Measurements from ENCODE around the gene CFAP47. TPM values are rescaled to one million over a fixed set of nuclear protein-coding genes. Genes with fewer than 3 reads are reported as not detected.

CFAP47 gene
- total and polyA plus RNA-seq, 2 donors (not counting 3 experiments of a cell fraction or from before 2014, with no cell fraction given), result not detected

DNA sequence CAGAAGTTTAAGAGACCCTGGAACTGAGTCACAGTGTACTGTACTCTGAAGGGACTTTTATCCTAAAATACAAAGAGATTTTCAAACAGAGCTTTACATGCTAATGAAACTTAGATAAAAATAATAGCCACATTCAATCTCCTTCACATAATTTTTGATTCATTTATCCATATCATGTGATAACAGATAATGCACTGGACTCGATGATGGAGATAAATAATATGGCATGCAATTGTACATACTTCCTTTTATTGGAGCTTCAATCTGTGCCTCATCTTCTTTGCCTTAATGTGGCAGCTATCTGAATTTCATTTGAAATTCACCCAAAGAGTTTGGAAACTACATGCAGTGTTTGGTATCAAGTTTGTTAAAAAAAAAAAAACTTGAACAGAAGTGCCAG, 390.6 kb downstream of the CFAP47 start:
- no peak for FAIRE-seq
- dilution Hi-C loops (cut with MboI; ENCODE audit: extremely low pct_ligation_motif_present, low sequenced_read_pairs), result no loop called here
- no peaks in the 10 kb centered on the region for H3K9me1 ChIP-seq (replicated peaks; ENCODE audit: control insufficient read depth, extremely low read depth, insufficient read depth, low read length)

More for the DNA sequence above, 390.6 kb downstream of the CFAP47 start:
- Histone ChIP-seq H2AFZ (ENCODE audit: low read depth, low read length) (no peak overlapping the region), H3K27me3 (ENCODE audit: control insufficient read depth in 2 of 2, insufficient read depth in 2 of 2, low read length in 2 of 2) (no peaks in the 10 kb centered on the region), H3K9ac (replicated peaks; ENCODE audit: extremely low read depth, insufficient read depth, low read length) (no peak overlapping the region), H3K4me2 (ENCODE audit: insufficient read depth, low read length) (no peak overlapping the region), H3K36me3 (ENCODE audit: control insufficient read depth in 2 of 2, extremely low read depth in 1 of 2, insufficient read depth in 2 of 2, low read length in 2 of 2) (no peaks in the 10 kb centered on the region), H3K4me3 (replicated peaks in 1 of 3; ENCODE audit: insufficient read depth in 1 of 3, low read depth in 1 of 3, low read length in 3 of 3) (no peak overlapping the region), H3K79me2 (ENCODE audit: control insufficient read depth, insufficient read depth, low read length) (no peaks in the 10 kb centered on the region), H3K27ac (ENCODE audit: insufficient read depth, low read depth, low read length) (no peak overlapping the region), H3K9me3 (replicated peaks; ENCODE audit: control insufficient read depth, insufficient read depth, low read length) (no peaks in the 10 kb centered on the region), H4K20me1 (replicated peaks; ENCODE audit: control insufficient read depth, extremely low read depth, insufficient read depth, low read length) (no peaks in the 10 kb centered on the region), H3K4me1 (ENCODE audit: control insufficient read depth, extremely low read depth, insufficient read depth, low read length) (no peaks in the 10 kb centered on the region)
- no peak for TF ChIP-seq JUN (IDR thresholded peaks at IDR 0.05; ENCODE audit: borderline replicate concordance, insufficient read depth, insufficient read length, low read depth)
- no peak for TF ChIP-seq FOS (IDR thresholded peaks at IDR 0.05; ENCODE audit: borderline replicate concordance, insufficient read depth, low read length)
- TF ChIP-seq, protein P1, sequence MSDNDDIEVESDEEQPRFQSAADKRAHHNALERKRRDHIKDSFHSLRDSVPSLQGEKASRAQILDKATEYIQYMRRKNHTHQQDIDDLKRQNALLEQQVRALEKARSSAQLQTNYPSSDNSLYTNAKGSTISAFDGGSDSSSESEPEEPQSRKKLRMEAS (IDR thresholded peaks at IDR 0.05; ENCODE audit: insufficient read depth, insufficient read length), result no peak
- TF ChIP-seq, protein P2, sequence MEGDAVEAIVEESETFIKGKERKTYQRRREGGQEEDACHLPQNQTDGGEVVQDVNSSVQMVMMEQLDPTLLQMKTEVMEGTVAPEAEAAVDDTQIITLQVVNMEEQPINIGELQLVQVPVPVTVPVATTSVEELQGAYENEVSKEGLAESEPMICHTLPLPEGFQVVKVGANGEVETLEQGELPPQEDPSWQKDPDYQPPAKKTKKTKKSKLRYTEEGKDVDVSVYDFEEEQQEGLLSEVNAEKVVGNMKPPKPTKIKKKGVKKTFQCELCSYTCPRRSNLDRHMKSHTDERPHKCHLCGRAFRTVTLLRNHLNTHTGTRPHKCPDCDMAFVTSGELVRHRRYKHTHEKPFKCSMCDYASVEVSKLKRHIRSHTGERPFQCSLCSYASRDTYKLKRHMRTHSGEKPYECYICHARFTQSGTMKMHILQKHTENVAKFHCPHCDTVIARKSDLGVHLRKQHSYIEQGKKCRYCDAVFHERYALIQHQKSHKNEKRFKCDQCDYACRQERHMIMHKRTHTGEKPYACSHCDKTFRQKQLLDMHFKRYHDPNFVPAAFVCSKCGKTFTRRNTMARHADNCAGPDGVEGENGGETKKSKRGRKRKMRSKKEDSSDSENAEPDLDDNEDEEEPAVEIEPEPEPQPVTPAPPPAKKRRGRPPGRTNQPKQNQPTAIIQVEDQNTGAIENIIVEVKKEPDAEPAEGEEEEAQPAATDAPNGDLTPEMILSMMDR (IDR thresholded peaks at IDR 0.05; ENCODE audit: extremely low read depth in 1 of 2, insufficient read depth in 1 of 2, low read depth in 1 of 2, low read length in 2 of 2), result no peak
- no peak for TF ChIP-seq MYC (IDR thresholded peaks at IDR 0.05; ENCODE audit: low read depth, low read length)
- TF ChIP-seq GATA2 (IDR thresholded peaks at IDR 0.05; ENCODE audit: insufficient read depth, insufficient read length, low read depth, low read length), result no peak
- no peak for TF ChIP-seq EZH2 (IDR thresholded peaks at IDR 0.05; ENCODE audit: borderline replicate concordance, low read depth, low read length, severe bottlenecking)
- no peak for TF ChIP-seq POLR2A (IDR thresholded peaks at IDR 0.05; ENCODE audit: low read depth, low read length)
- TF ChIP-seq POLR2AphosphoS5 (IDR thresholded peaks at IDR 0.05; ENCODE audit: insufficient read depth, low read depth, low read length), result no peak
- BruUV-seq (replicated peaks), result no TSS peak
- POLR2A ChIA-PET, result no interaction called here
- DNase-seq (ENCODE audit: low read depth, low spot score), result no peak
- intact Hi-C loops (cut with micrococcal nuclease), result no loop called here
- CTCF ChIA-PET, result no interaction called here
